Measurements from ENCODE around the gene C12orf56. TPM values are rescaled to one million over a fixed set of nuclear protein-coding genes. Genes with fewer than 3 reads are reported as not detected.
A peak's percentile ranks its signal among the peaks of the same experiment; 100 is the strongest.
"Not testable (repeated sequence)": the region's sequence is repeated elsewhere in the genome, so short reads cannot be mapped to it uniquely, and the experiment has no call there.

Gene C12orf56
- polyA plus RNA-seq, 2 of the 4 experiments (the other 2 are of a cell fraction): 0.05 to 0.22 TPM

GRCh38 chr12:64362721-64363305 is 27.7 kb downstream of the C12orf56 start (continued):
- TF ChIP-seq PBX3 (IDR thresholded peaks at IDR 0.05) (no peak), SMC3 (IDR thresholded peaks at IDR 0.05) (no peak), RCOR1 (IDR thresholded peaks at IDR 0.05; ENCODE audit: low read depth, low read length) (no peak), REST (IDR thresholded peaks at IDR 0.05) (no peak), RFX5 (IDR thresholded peaks at IDR 0.05) (no peak), CHD4 (IDR thresholded peaks at IDR 0.05; ENCODE audit: borderline replicate concordance) (no peak), MAX (IDR thresholded peaks at IDR 0.05) (no peak), EHF (CRISPR knock-in tag; IDR thresholded peaks at IDR 0.05) (no peak)

- H3K27ac ChIP-seq; ATAC-seq; H3K9me3 ChIP-seq; FAIRE-seq; CTCF ChIA-PET; H3K4me1 ChIP-seq; DNase-seq (ENCODE audit: low read depth in 1 of 2, low spot score in 1 of 2); POLR2A ChIA-PET; H3K4me2 ChIP-seq; H3K4me3 ChIP-seq: not testable (repeated sequence)
- 83% methylated on average over 3 of the region's 3 CpGs for WGBS (ENCODE audit: missing lambda C conversion rate)
These were observed 29.4 kb downstream of the C12orf56 start for GRCh38 chr12:64361173-64361572.

- CTCF ChIA-PET: interaction anchor here (1.3 kb wide), 1 partner anchor 20 kb away, joined by 3 read pairs; no protein-coding TSS in a partner anchor
- POLR2A ChIA-PET, ATAC-seq: not testable (repeated sequence)
These were observed 34.3 kb downstream of the C12orf56 start for GRCh38 chr12:64356209-64356608.

GRCh38 chr12:64352181-64352580 is 38.4 kb downstream of the C12orf56 start:
- Histone ChIP-seq H3K4me3 (no peak overlapping the region), H3K4me1 (no peaks in the 10 kb centered on the region), H3K27ac (no peak overlapping the region), H3K9me3 (peaks cover 16% of the 10 kb centered on the region; the same call in 2 of the 3 replicates), H3K4me2 (no peak overlapping the region)
- ATAC-seq (peak in 1 of 2 experiments; percentile 57; a peak in 3 of 6 replicates), DNase-seq (ENCODE audit: low read depth in 1 of 2, low spot score in 1 of 2) (peak in 1 of 2 experiments; percentile 24), FAIRE-seq (no peak)
- WGBS (ENCODE audit: missing lambda C conversion rate): 49% methylated on average over 4 of the region's 4 CpGs
- ChIA-PET POLR2A (no interaction called here), CTCF (interaction anchor here (0.7 kb wide), 1 partner anchor 27 kb away, joined by 3 read pairs; no protein-coding TSS in a partner anchor)
- TF ChIP-seq HDAC2 (IDR thresholded peaks at IDR 0.05): no peak
- no peak for TF ChIP-seq ZSCAN20 (CRISPR knock-in tag; IDR thresholded peaks at IDR 0.05)
- TF ChIP-seq MAX (IDR thresholded peaks at IDR 0.05): no peak
- no peak for TF ChIP-seq PHF8 (IDR thresholded peaks at IDR 0.05; ENCODE audit: borderline replicate concordance, low read depth)
- TF ChIP-seq CTCF (IDR thresholded peaks at IDR 0.05): no peak
- TF ChIP-seq CHD2 (IDR thresholded peaks at IDR 0.05; ENCODE audit: low read length, partially characterized antibody): no peak
- no peak for TF ChIP-seq NPAS2 (CRISPR knock-in tag; IDR thresholded peaks at IDR 0.05; ENCODE audit: borderline replicate concordance)

More at GRCh38 chr12:64356209-64356608, 34.3 kb downstream of the C12orf56 start:
- H3K9me3 ChIP-seq: peaks cover 10% of the 10 kb centered on the region; the same call in 2 of the 3 replicates
- not testable (repeated sequence) for DNase-seq (ENCODE audit: low read depth in 1 of 2, low spot score in 1 of 2); H3K27ac ChIP-seq; H3K4me3 ChIP-seq; H3K4me2 ChIP-seq; H3K4me1 ChIP-seq; FAIRE-seq
- 53% methylated on average over 2 of the region's 2 CpGs for WGBS (ENCODE audit: missing lambda C conversion rate)

Data from A549 (cell line).